HG03103 (cell line): Measurements from ENCODE around the gene RBM44.
"Not testable (repeated sequence)": the region's sequence is repeated elsewhere in the genome, so short reads cannot be mapped to it uniquely, and the experiment has no call there.

ENCODE experiments used
- ATAC-seq: cut with Tn5 transposase; IDR thresholded peaks from one replicate; pipeline ENCODE4 v1.9.1; 2021; ENCODE audit warnings: low read depth; ENCODE audit not compliant: unreplicated experiment

Gene RBM44, protein sequence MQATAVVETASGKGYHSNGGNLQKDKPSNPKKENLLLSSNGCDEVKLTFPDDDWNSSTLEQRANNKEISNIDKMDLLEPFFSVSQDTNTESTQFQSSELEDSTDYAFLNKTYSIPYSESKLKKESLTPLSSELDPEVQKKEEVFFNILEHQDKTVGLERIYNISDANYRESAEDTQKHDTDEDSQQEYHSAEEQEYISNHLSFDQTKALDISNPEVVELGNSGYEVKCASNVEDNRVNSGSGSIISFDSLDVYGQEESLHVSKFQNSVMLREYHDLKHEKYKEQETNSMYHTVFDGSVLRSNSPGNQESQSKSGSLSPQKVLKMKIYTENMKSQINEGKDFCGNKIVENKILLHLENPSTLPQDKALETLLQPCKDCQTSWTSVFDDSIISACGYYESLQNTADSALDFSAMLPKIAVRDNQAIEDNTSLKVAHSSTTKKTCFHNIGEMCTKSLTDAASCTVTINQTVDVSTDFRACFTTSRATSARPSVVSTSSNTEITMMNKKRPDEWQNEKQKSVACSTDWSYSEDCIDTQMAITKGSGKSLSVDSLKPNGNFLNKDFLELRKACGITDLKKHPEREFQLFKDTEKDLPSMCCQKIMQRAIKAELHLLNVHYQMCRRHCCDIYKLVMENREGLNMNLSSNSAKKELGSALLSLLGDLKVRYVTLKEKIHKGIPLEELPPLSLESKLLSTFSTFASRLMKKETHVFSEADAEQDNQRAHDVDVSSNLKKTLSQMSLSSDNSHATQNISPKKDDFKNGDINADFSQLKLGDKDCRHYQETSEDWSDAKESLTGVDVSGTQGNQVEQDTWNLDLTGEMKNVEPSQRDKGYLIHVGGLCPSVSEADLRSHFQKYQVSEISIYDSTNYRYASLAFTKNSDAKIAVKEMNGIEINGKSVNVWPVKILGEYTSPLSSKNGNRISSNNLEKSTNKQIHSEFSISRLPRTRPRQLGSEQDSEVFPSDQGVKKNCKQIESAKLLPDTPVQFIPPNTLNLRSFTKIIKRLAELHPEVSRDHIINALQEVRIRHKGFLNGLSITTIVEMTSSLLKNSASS

DNA sequence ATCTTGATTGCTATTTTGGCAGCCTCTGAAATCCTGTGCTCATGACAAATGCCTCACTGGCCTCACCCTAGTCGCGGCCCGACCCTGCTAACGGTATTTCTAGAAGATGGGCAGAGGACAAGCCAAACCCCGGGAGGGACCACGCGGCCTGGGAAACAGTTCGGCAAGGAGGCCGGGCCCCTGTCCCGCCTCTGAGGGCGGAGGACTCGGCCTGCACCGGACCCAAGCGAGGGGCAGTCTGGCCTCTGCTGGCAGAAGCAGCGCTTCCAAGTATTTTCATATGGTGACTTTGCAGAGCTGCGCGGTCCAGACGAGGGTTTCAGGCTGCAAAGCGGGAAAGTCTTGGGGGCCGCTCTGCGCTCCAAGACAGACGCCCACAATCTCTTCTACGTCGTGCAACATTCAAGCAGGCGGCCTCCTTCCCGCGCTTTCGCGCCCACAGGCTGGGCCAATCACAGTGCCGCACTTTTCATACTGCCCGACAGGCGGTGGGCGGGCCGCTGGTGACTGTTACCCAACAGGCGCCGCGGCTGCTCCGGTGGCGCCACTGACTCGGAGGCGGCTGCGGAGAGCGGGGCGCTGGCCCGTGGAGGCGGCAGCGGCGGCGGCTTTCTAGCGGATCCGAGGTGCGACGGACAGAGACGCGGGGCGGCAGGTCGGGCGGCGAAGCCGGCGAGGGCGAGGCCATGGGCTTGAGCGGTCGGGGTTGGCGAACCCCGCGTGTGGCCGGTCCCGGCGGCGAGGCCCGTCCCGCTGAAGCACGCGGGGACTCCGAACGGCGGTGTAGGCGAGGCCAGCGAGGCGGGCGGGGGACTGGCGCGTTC, at the start of gene RBM44:
Gene RBM44 (plus strand): TSS at position 544 of the 824 bp plus-strand sequence. CDS start 14,831 bp downstream, outside the sequence.
- ATAC-seq, result no peak

DNA sequence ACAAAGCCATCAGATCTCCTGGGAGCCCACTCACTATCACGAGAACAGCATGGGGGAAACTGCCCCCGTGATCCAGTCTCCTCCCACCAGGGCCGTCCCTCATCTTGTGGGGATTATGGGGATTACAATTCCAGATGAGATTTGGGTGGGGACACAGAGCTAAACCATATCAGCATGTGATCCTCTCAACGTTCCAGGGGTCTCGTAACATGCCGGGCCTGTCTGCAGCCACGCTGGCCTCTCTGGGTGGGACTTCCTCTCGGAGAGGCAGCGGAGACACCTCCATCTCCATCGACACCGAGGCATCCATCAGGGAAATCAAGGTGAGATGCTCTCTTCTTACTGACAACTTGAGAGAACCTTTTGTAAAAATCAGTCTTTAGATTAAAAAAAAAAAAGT, 49.6 kb upstream of the RBM44 start:
- no peak for ATAC-seq

DNA sequence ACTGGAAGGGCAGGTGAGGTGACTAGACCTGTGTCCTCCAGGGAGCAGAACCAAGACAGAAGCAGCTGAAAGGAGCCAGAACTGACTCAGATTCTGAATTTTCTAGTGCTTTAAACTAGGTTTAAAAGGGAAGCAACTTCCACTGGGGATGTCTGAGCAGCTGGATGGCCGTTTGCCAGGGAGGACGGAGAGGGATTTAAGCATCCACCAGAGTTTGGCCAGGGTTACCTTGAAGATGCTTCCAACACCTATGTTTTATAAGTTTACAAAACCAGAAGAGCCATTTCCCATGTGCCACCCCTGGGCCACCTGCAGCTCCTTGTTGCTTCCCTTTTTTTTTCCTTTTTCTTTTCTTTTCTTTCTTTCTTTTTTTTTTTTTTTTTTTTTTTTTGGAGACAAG, 48.6 kb upstream of the RBM44 start:
- no peak for ATAC-seq

DNA sequence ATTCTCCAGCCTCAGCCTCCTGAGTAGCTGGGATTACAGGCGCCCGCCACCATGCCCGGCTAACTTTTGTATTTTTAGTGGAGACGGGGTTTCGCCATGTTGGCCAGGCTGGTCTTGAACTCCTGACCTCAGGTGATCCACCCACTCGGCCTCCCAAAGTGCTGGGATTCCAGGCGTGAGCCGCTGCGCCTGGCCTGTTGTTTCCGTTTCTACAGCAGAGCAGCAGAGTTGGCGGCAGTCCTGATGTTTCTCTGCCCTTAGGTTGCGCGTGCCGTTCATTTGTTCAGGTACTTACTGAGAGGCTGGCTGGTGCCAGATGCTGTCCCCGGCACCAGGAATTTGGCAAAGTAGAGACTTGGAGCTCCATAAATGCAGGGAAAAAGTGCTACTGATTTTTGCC, 48.1 kb upstream of the RBM44 start:
- not testable (repeated sequence) for ATAC-seq

DNA sequence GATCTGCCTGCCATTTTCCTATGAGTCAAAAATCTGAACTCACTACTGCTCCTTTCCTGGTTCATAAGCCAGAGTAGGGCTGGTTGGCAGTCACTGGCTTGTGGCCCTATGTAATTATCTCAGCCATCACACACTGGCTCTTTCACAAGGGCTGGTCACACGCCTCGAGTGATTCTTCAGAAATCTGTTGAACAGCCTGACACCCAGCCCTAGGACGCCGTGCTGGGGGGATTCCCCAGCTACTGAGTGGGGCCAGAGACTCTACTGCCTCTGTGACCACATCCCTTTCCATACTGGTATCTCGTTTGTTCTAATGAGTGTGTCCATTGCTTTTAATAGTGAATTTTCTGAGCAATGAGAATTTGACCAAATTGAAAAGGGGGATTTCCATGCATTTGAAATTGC, 45.8 kb upstream of the RBM44 start:
- peak; percentile 88 for ATAC-seq

DNA sequence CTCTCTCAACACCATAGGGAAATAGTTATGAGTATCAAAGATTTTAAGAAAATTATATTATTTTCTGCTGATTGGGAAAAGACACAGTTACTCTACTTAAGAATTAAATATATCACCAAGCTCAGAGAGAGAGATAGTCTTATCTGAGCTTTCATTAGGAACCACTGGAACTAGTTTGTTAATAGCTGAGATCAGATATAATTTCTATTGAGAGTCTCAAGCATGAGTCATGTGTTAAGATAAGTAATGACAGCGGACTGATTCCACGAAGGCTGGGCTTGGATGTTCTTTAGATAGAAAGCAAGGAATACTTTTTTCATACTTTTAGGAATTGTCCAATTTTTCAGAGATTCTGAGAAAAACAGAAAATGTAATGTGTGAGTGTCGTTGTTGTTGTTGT, 44.4 kb upstream of the RBM44 start:
- no peak for ATAC-seq

DNA sequence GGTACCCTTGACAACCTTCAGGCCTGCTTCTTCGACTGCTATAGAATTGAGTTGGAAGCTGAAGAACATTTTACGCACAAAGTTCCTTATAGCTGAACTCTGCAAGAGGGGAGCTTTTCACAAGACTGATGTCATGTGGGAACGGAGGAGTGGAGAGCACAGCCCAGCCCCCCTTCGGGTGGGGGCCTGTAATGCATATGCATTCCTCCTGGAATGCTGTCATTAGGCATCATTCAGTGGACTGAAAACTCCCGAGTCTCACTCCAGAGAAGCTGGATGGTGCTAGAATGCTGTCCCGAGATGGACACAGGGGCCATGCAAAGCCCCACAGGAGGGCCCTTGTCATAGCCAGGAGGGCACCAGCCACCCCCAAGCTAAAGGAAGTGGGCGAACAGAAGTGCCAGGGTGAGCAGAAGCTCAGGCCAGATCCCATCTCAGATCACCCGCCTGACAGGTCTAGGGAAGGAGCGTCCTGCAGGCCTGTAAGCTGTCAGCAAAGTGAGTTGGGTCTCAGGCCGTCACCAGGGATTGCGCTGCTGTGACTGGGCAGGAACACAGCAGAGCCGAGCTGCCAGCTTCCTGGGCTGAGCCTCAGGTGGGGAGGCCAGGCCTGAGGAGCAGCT, 43.8 kb upstream of the RBM44 start:
- ATAC-seq, result no peak

DNA sequence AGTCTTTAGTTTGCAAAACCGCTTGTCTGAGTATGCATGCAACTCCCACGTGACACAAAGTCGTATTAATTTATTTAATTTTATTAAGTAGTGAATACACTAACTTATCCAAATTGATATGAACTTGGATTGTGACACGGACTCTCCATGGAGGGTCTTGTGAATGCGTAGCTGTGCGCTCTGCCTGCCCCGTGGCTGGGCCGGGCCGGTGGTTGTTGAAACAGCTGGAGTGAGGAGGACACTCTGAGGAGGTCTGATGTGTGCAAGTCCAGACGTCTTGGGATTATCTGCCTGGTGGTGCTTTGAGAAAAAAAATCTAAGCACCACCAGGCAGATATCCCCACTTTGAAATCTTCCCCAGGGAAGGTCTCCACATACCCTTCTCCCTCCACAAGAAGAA, 41.0 kb upstream of the RBM44 start:
- ATAC-seq, result no peak

DNA sequence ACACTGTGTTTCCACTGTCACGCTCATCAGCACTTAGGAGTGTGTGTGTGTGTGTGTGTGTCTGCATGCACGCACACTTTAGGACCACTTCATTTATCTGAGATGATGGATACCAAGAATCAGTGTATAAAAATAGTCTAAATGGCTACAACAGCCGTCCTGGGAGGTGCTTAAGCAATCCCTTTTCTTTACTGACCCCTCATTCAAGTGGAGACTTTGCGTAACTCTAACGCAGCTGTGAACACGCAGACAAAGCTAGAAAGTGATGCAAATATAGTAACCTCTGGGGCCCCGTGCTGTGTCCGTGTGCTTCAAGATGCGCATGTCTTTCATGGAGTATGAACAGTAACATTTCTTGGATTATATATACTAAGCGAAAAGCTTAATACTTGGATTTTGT, 40.4 kb upstream of the RBM44 start:
- no peak for ATAC-seq

DNA sequence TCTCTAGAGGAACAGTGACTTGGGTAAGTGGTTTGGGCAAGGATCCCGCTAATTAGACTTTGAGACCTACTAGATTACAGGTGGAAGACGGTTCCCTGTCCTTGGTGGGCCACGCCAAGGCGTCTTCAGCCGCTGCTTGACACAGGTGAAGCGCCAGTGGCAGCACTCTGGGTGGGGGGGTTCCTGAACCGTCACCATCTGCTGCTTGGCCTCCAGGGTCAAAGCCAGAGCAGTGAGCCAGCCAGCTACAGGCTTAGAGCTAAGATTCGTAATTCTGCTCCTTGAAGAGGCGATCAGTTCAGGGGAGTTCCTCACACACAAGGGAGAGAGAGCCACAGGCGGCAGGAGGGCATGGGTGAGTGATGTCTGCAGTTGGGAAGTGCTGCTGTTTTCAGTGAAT, 39.4 kb upstream of the RBM44 start:
- no peak for ATAC-seq

DNA sequence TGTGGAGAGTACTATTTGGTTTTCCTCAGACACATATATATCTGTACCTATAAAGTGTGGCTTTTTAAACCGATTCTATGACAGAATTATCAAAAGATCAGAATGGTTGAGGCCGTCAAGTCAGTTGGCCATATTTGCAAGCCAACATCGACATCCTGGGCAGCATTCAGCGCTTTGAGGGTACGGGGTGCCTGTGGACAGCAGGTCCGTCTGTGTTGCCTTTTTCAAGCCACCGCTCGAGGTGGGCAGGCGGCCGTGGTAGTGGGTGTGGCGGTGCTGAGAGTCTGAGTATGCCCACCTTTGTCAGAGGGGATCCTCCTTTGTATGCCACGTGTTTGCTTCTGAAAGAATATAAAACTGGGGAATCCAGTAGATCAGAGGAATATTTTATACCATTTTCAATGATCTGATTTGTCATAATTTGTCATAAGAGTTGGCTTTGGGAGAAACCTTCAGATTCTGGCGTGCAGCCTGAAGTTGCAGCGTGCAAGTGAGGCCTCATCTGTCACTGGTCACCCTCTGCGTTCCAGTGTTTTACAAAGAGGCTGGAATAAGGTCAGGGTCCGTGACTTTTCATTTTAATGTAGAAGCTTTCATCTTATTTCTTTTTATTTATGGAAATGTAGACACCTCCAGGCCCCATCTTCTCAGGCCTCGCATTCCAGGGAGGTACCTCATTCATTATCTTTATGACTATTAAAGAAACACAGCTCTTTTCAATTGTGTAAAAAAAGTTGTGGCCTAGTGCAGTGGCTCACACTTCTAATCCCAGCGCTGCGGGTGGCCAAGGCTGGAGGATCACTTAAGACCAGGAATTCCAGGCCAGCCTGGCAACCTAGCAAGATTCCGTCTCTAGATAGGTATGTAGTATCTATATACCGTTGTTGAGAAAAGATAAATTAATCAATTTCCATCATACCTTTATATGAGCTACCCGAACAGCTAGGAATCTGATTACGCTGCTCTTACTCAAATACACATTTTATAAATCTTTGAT, 37.8 kb upstream of the RBM44 start:
- ATAC-seq, result no peak

DNA sequence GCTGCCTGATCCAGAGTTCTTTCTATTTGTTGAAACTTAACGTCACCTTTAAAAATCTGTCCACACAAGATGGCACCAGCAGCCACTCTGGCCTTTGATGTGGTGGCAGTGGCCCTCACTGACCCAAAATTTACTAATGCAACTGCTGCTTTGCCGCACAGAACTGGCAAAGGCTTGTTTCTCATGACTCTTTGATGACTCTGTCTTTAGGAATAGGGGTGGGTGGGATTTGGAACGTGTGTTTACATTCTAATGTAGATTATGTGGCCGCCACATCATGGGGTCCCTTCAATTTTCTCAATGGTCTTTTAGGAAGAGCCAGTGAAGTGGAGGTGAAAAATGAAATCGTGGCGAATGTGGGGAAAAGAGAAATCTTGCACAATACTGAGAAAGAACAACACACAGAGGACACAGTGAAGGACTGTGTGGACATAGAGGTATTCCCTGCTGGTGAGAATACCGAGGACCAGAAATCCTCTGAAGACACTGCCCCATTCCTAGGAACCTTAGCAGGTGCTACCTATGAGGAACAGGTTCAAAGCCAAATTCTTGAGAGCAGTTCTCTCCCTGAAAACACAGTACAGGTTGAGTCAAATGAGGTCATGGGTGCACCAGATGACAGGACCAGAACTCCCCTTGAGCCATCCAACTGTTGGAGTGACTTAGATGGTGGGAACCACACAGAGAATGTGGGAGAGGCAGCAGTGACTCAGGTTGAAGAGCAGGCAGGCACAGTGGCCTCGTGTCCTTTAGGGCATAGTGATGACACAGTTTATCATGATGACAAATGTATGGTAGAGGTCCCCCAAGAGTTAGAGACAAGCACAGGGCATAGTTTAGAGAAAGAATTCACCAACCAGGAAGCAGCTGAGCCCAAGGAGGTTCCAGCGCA, 36.0 kb upstream of the RBM44 start:
- ATAC-seq, result not testable (repeated sequence)

DNA sequence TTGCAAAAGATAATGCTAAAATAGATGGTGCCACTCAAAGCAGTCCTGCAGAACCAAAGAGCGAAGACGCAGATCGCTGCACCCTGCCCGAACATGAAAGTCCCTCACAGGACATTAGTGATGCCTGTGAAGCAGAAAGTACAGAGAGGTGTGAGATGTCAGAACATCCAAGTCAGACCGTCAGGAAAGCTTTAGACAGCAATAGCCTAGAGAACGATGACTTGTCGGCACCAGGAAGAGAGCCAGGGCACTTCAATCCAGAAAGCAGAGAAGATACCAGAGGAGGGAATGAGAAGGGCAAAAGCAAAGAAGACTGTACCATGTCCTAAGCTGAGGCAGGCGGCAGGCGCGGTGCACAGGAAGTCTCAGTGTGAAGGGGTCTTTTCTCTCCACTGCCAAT, 34.8 kb upstream of the RBM44 start:
- no peak for ATAC-seq

DNA sequence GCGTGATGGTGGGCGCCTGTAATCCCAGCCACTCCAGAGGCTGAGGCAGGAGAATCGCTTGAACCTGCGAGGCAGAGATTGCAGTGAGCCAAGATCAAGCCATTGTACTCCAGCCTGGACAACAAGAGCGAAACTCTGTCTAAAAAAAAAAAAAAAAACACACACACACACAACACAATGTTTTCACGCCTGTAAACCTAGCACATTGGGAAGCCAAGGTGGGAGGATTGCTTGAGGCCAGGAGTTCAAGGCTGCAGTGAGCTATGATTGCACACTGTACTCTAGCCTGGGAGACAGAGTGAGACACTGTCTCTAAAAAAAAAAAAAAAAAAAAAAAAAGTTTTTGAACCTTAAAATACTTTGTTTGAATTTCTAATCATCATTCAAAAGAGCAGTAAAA, 33.5 kb upstream of the RBM44 start:
- ATAC-seq, result not testable (repeated sequence)

DNA sequence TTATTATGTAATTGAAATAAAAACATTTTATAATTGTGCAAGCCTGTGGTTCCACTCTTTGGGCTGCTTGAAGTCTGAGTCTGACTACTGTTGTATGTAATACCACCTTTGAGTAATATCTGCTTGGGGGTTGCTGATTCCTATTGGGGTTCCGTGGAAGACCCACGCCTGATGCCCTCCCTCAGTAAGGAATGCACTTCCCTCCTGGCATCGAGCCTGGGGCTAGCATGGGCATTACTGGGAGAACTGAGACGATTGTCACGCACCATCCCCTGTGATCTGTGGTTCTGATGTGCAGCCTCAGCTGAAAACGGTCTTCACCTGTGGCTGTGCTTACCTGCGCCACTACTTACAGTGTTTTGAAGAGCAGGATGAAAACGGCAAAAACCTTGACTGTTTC, 32.7 kb upstream of the RBM44 start:
- no peak for ATAC-seq

DNA sequence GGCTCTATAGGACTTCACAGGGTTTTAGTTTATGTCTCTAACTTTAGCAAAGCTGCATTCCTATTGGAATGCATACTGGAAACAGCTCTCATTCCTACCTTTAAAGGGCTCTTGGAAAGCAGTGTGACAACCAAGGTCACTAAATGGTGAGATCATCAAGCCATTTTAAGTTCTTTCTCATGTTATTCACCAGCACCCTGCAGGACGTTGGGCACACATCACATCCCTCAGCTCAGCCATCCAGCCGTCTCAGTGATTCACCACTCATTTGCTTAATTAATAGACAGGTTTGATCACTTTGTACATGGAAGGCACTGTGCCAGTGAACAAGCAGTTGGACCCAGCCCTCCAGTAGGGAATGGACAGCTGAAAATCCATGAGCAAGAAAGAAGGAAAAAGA, 32.2 kb upstream of the RBM44 start:
- ATAC-seq, result no peak

DNA sequence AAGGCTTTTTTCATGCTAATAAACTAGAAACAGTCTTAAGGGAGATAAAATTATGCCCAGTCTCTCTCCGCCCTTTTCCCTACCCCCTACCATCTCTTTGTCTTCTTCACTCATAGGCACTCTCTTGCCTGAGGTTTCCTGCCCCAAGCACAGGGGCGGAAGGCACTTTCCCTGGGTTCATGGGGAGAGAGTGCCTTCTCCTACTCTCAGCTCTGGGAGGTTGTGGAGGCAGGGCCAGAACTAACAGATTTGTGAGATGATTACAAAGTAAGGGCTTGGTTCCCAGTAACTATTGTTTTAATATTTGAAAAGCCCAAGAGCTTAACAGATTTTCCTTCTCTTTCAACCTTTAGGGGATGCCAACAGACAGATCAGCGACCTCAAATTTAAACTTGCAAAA, 26.1 kb upstream of the RBM44 start:
- no peak for ATAC-seq

DNA sequence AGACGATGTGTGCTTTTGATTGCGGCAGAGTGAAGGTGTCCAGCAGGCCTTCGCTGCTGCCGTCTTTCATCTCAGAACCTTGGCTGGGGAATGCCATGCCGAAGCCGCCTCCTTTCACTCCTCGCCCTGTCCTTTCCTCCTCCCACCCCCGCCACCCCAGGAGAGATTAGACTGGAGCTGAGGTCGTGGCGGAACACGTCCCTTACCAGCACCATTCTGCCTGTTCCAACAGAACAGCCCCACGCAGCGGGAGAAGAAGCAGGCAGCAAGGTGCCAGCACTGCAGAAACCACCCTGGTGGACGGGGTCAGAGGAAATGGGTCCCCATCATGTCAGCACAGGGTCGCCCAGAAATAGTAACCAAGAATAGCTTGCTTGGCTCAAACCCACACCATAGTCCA, 24.8 kb upstream of the RBM44 start:
- ATAC-seq, result no peak
